Endothelial cell of umbilical vein (primary cell): ENCODE measurements around the gene PIK3C2G. TPM values are rescaled to one million over a fixed set of nuclear protein-coding genes. Genes with fewer than 3 reads are reported as not detected.

ENCODE experiments used
- BruUV-seq: library from RNA; stranded (reverse); fragments of 400-500 nt; replicated peaks from 2 replicates; lab custom pipeline; 2021; lab: Mats Ljungman, UMichigan
- CTCF ChIA-PET: fragments of 300-600, 350-600 bp; sonication (Branson Sonifier 250); formaldehyde crosslinking; loops from one replicate; lab custom pipeline; 2021; ENCODE audit warnings: antibody characterized with exemption, inconsistent platforms; lab: Charles Lee
- POLR2A ChIA-PET: fragments of 300-600, 350-600 bp; sonication (Branson Sonifier 250); formaldehyde crosslinking; loops from one replicate; lab custom pipeline; 2021; ENCODE audit warnings: antibody characterized with exemption, inconsistent platforms; lab: Charles Lee
- DNase-seq: peaks from one replicate; pipeline ENCODE4 v3.0.0-alpha.2; 2011; ENCODE audit warnings: low read depth, low spot score
- FAIRE-seq: peaks from 2 replicates; lab custom pipeline; 2011; peaks lifted over from hg19 to GRCh38; lab: Jason Lieb, UNC
- H2AFZ ChIP-seq: 2 replicates; pipeline ENCODE4 v1.6.0; 2012; ENCODE audit warnings: low read depth, low read length, control low read depth, inconsistent platforms
- H3K27ac ChIP-seq: 2 replicates; pipeline ENCODE4 v1.5.1; 2011; ENCODE audit warnings: low read depth, mild to moderate bottlenecking, control low read depth, low read length, moderate library complexity; ENCODE audit not compliant: insufficient read depth
- H3K27me3 ChIP-seq, 2 experiments: 2 replicates each; pipeline versions ENCODE4 v1.6.0 to v1.6.1; 2011; ENCODE audit warnings: low read length in 2 of 2, mixed read lengths in 1 of 2; ENCODE audit not compliant: control insufficient read depth in 2 of 2, insufficient read depth in 2 of 2
- H3K36me3 ChIP-seq, 2 experiments: 2 replicates in 1 of 2; 3 replicates in 1 of 2; pipeline ENCODE4 v1.5.1; 2011; ENCODE audit warnings: low read length in 2 of 2, mild to moderate bottlenecking in 1 of 2, moderate library complexity in 1 of 2; ENCODE audit not compliant: control insufficient read depth in 2 of 2, insufficient read depth in 2 of 2; ENCODE audit errors: extremely low read depth in 1 of 2
- H3K4me1 ChIP-seq: 3 replicates; pipeline ENCODE4 v1.5.1; 2011; ENCODE audit warnings: mild to moderate bottlenecking, low read length; ENCODE audit not compliant: control insufficient read depth, insufficient read depth; ENCODE audit errors: extremely low read depth
- H3K4me2 ChIP-seq: 2 replicates; pipeline ENCODE4 v1.6.1; 2011; ENCODE audit warnings: low read length, control low read depth, mixed read lengths; ENCODE audit not compliant: insufficient read depth
- H3K4me3 ChIP-seq, 3 experiments: fragments of 200-600 bp in 1 of 3; sonication (generic), shearing (Covaris generic) in 1 of 3; replicated peaks in 1 of 3; 2 replicates each; pipeline ENCODE4 v1.5.1; 2011 to 2016; ENCODE audit warnings: control low read depth in 3 of 3, low read length in 3 of 3, mild to moderate bottlenecking in 2 of 3, inconsistent platforms in 1 of 3, low read depth in 1 of 3, moderate library complexity in 1 of 3; ENCODE audit not compliant: insufficient read depth in 1 of 3
- H3K79me2 ChIP-seq: 2 replicates; pipeline ENCODE4 v1.6.0; 2012; ENCODE audit warnings: low read length, inconsistent platforms; ENCODE audit not compliant: control insufficient read depth, insufficient read depth
- H3K9ac ChIP-seq: replicated peaks from 2 replicates; pipeline ENCODE3; 2011; ENCODE audit warnings: low read length, control low read depth; ENCODE audit not compliant: insufficient read depth; ENCODE audit errors: extremely low read depth
- H3K9me1 ChIP-seq: replicated peaks from 3 replicates; pipeline ENCODE4 v1.6.0; 2011; ENCODE audit warnings: mild to moderate bottlenecking, low read length; ENCODE audit not compliant: control insufficient read depth, insufficient read depth; ENCODE audit errors: extremely low read depth
- H3K9me3 ChIP-seq: replicated peaks from 2 replicates; pipeline ENCODE4 v1.5.1; 2012; ENCODE audit warnings: low read length, inconsistent platforms; ENCODE audit not compliant: control insufficient read depth, insufficient read depth
- H4K20me1 ChIP-seq: replicated peaks from 2 replicates; pipeline ENCODE3; 2011; ENCODE audit warnings: mild to moderate bottlenecking, low read length; ENCODE audit not compliant: control insufficient read depth, insufficient read depth; ENCODE audit errors: extremely low read depth
- CTCF ChIP-seq, 2 donors: IDR thresholded peaks; 1 replicate in 1 of 2; 2 replicates in 1 of 2; pipeline ENCODE4 v1.5.1; 2011; ENCODE audit warnings: low read length in 2 of 2, mild to moderate bottlenecking in 2 of 2, moderate library complexity in 2 of 2, control low read depth in 1 of 2, inconsistent platforms in 1 of 2, low read depth in 1 of 2; ENCODE audit not compliant: insufficient read depth in 1 of 2; ENCODE audit errors: extremely low read depth in 1 of 2
- EZH2 ChIP-seq: IDR thresholded peaks from 2 replicates; pipeline ENCODE4 v1.6.1; 2012; ENCODE audit warnings: borderline replicate concordance, low read depth, mild to moderate bottlenecking, moderate library complexity, low read length, inconsistent platforms; ENCODE audit not compliant: severe bottlenecking
- FOS ChIP-seq: IDR thresholded peaks from 2 replicates; pipeline ENCODE4 v1.6.1; 2011; ENCODE audit warnings: mild to moderate bottlenecking, low read length, moderate library complexity, borderline replicate concordance; ENCODE audit not compliant: insufficient read depth
- GATA2 ChIP-seq: IDR thresholded peaks from 2 replicates; pipeline ENCODE4 v1.7.0; 2011; ENCODE audit warnings: low read depth, mild to moderate bottlenecking, moderate library complexity, mixed read lengths, low read length; ENCODE audit not compliant: insufficient read length, insufficient read depth
- JUN ChIP-seq: IDR thresholded peaks from 2 replicates; pipeline ENCODE4 v1.6.1; 2011; ENCODE audit warnings: borderline replicate concordance, low read depth; ENCODE audit not compliant: insufficient read length, insufficient read depth
- MAX ChIP-seq: IDR thresholded peaks from 2 replicates; pipeline ENCODE4 v1.6.1; 2011; ENCODE audit not compliant: insufficient read depth, insufficient read length
- MYC ChIP-seq: IDR thresholded peaks from one replicate; pipeline ENCODE4 v1.6.1; 2011; ENCODE audit warnings: mild to moderate bottlenecking, low read depth, low read length
- POLR2A ChIP-seq: IDR thresholded peaks from 2 replicates; pipeline ENCODE4 v1.6.1; 2012; ENCODE audit warnings: low read depth, mild to moderate bottlenecking, control low read depth, low read length
- POLR2AphosphoS5 ChIP-seq: IDR thresholded peaks from 2 replicates; pipeline ENCODE4 v1.6.1; 2012; ENCODE audit warnings: low read depth, mild to moderate bottlenecking, control low read depth, low read length, moderate library complexity; ENCODE audit not compliant: insufficient read depth
- dilution Hi-C: fragments of 300-500 bp; cut with MboI; formaldehyde crosslinking; loops from one replicate; pipeline ENCODE4 v1.15.0; 2019; ENCODE audit warnings: low sequenced_read_pairs; ENCODE audit not compliant: extremely low pct_ligation_motif_present
- intact Hi-C: fragments of 100-400 bp; cut with micrococcal nuclease; formaldehyde crosslinking; loops from one replicate; pipeline ENCODE4 v1.10.0; 2022
- polyA plus RNA-seq, 4 experiments: library from polyadenylated mRNA; depleted of rRNA in 3 of 4; stranded (reverse) in 3 of 4; unstranded in 1 of 4; fragments of >200 nt; gene quantifications; 2 replicates each; pipeline versions ENCODE4 v1.2.1 to v1.2.3, GENCODE V29; 2011 to 2012; ENCODE audit warnings: missing spikeins in 1 of 4
- total RNA-seq: library from RNA; stranded (reverse); gene quantifications from 2 replicates; pipeline ENCODE4 v1.2.3, GENCODE V29; 2021

Gene PIK3C2G
- total and polyA plus RNA-seq, 2 donors (not counting 3 experiments of a cell fraction or from before 2014, with no cell fraction given) = not detected

GRCh38 chr12:18304609-18305008 is 43.3 kb downstream of the PIK3C2G start:
- Histone ChIP-seq H3K36me3 (no peaks in the 10 kb centered on the region), H3K27ac (no peak overlapping the region), H3K4me2 (no peak overlapping the region), H3K9ac (no peak overlapping the region), H3K9me1 (no peaks in the 10 kb centered on the region), H3K9me3 (no peaks in the 10 kb centered on the region), H3K4me3 (no peak overlapping the region), H2AFZ (no peak overlapping the region), H4K20me1 (no peaks in the 10 kb centered on the region), H3K27me3 (no peaks in the 10 kb centered on the region), H3K79me2 (no peaks in the 10 kb centered on the region), H3K4me1 (no peaks in the 10 kb centered on the region)
- no peak for DNase-seq
- POLR2A ChIA-PET = no interaction called here
- CTCF ChIA-PET = interaction anchor here (1.2 to 2.5 kb wide), 2 partner anchors 15 to 61 kb away, joined by 3 to 9 read pairs; no protein-coding TSS in a partner anchor
- intact Hi-C loops = no loop called here
- dilution Hi-C loops = no loop called here
- no TSS peak for BruUV-seq
- no peak for FAIRE-seq
- TF ChIP-seq CTCF (IDR thresholded peaks at IDR 0.05; ENCODE audit: extremely low read depth in 1 of 2, insufficient read depth in 1 of 2, low read depth in 1 of 2, low read length in 2 of 2) = no peak
- TF ChIP-seq POLR2AphosphoS5 = no peak
- no peak for TF ChIP-seq GATA2
- TF ChIP-seq POLR2A = no peak
- no peak for TF ChIP-seq MAX
- no peak for TF ChIP-seq EZH2
- TF ChIP-seq JUN = no peak
- TF ChIP-seq FOS = no peak
- no peak for TF ChIP-seq MYC
